GM12878 (cell line): ENCODE measurements around the gene PCBP1. TPM values are rescaled to one million over a fixed set of nuclear protein-coding genes. Genes with fewer than 3 reads are reported as not detected.

Experiments
- ATAC-seq: fragments of 200-7000 bp; cut with Tn5 transposase; 3 replicates; pipeline ENCODE4 v1.9.1; 2020; ENCODE audit warnings: mild to moderate bottlenecking, moderate library complexity
- BruUV-seq: library from RNA; stranded (reverse); fragments of 400-500 nt; replicated peaks from 2 replicates; lab custom pipeline; 2021; lab: Mats Ljungman, UMichigan
- CTCF ChIA-PET: fragments of 300-600 bp; sonication (Branson Sonifier 250); formaldehyde crosslinking; extraction: SDS; loops from one replicate; lab custom pipeline; 2021; ENCODE audit warnings: inconsistent platforms; lab: Yijun Ruan, JAX
- POLR2A ChIA-PET: fragments of 350-600 bp; formaldehyde crosslinking; extraction: SDS; loops from one replicate; lab custom pipeline; 2021; ENCODE audit warnings: inconsistent platforms; lab: Charles Lee
- RAD21 ChIA-PET: fragments of 300-600 bp; sonication (Branson Sonifier 250); formaldehyde crosslinking; loops from one replicate; lab custom pipeline; 2023; ENCODE audit warnings: antibody characterized with exemption; ENCODE audit not compliant: unreplicated experiment; lab: Charles Lee
- SMC1A ChIA-PET: fragments of 300-600 bp; sonication (Branson Sonifier 250); formaldehyde crosslinking; loops from one replicate; lab custom pipeline; 2023; ENCODE audit not compliant: unreplicated experiment, uncharacterized antibody; lab: Charles Lee
- DNase-seq: peaks from one replicate; pipeline ENCODE4 v3.0.0-alpha.2; 2011; ENCODE audit warnings: low read depth, low spot score
- FAIRE-seq: peaks from 3 replicates; lab custom pipeline; 2011; peaks lifted over from hg19 to GRCh38; lab: Jason Lieb, UNC
- H2AFZ ChIP-seq: 2 replicates; pipeline ENCODE4 v1.6.0; 2011; ENCODE audit warnings: low read depth, low read length, control low read depth; ENCODE audit not compliant: control insufficient read depth
- H3K27ac ChIP-seq: 2 replicates; pipeline ENCODE4 v1.5.1; 2011; ENCODE audit warnings: control low read depth; ENCODE audit not compliant: control insufficient read depth, insufficient read depth
- H3K27me3 ChIP-seq, 2 experiments: replicated peaks in 1 of 2; 2 replicates each; pipeline versions ENCODE4 v1.6.0 to v1.6.1; 2011; ENCODE audit warnings: low read length in 1 of 2; ENCODE audit not compliant: control insufficient read depth in 2 of 2, insufficient read depth in 2 of 2
- H3K36me3 ChIP-seq, 2 experiments: 2 replicates each; pipeline ENCODE4 v1.5.1; 2011; ENCODE audit warnings: low read length in 1 of 2; ENCODE audit not compliant: control insufficient read depth in 2 of 2, insufficient read depth in 2 of 2
- H3K4me1 ChIP-seq: 2 replicates; pipeline ENCODE4 v1.6.1; 2011; ENCODE audit warnings: mild to moderate bottlenecking, low read length, moderate library complexity, mixed read lengths; ENCODE audit not compliant: control insufficient read depth, insufficient read depth
- H3K4me2 ChIP-seq: 2 replicates; pipeline ENCODE4 v1.6.0; 2011; ENCODE audit warnings: control low read depth; ENCODE audit not compliant: control insufficient read depth, insufficient read depth
- H3K4me3 ChIP-seq: fragments of 200-600 bp; sonication (generic); 2 replicates; pipeline ENCODE4 v1.5.1; 2016
- H3K79me2 ChIP-seq: 2 replicates; pipeline ENCODE4 v1.6.0; 2011; ENCODE audit warnings: low read length; ENCODE audit not compliant: control insufficient read depth, insufficient read depth
- H3K9ac ChIP-seq: 2 replicates; pipeline ENCODE4 v1.8.0; 2011; ENCODE audit warnings: low read length, control low read depth, mixed read lengths; ENCODE audit not compliant: control insufficient read depth, insufficient read depth
- H3K9me3 ChIP-seq: replicated peaks from 3 replicates; pipeline ENCODE4 v1.5.1; 2011; ENCODE audit warnings: mild to moderate bottlenecking, low read length; ENCODE audit not compliant: control insufficient read depth, insufficient read depth
- H4K20me1 ChIP-seq: 2 replicates; pipeline ENCODE4 v1.6.0; 2011; ENCODE audit not compliant: control insufficient read depth, insufficient read depth
- ATF7 ChIP-seq: fragments of 450-650 bp; IDR thresholded peaks from 2 replicates; pipeline ENCODE4 v1.6.1; 2016; ENCODE audit warnings: low read depth, mild to moderate bottlenecking
- DPF2 ChIP-seq: fragments of 450-650 bp; IDR thresholded peaks from 2 replicates; pipeline ENCODE4 v1.6.1; 2017; ENCODE audit warnings: mild to moderate bottlenecking
- KAT2A ChIP-seq: conservative IDR thresholded peaks from 2 replicates; pipeline ENCODE4 v1.6.1; 2011; ENCODE audit warnings: low read depth, low read length; ENCODE audit not compliant: control insufficient read depth
- MAX ChIP-seq: IDR thresholded peaks from 2 replicates; pipeline ENCODE4 v1.6.1; 2012; ENCODE audit warnings: low read depth, low read length, improper control_type of control experiment
- PBX3 ChIP-seq: IDR thresholded peaks from 2 replicates; pipeline ENCODE4 v1.6.1; 2011; ENCODE audit warnings: mild to moderate bottlenecking, low read depth, low read length, moderate library complexity; ENCODE audit not compliant: insufficient replicate concordance
- PKNOX1 ChIP-seq: fragments of 450-650 bp; IDR thresholded peaks from 2 replicates; pipeline ENCODE4 v1.6.1; 2016; ENCODE audit warnings: mild to moderate bottlenecking
- POLR2A ChIP-seq: IDR thresholded peaks from 2 replicates; pipeline ENCODE4 v1.6.1; 2011; ENCODE audit warnings: low read depth, mild to moderate bottlenecking, low read length
- REST ChIP-seq: IDR thresholded peaks from 2 replicates; pipeline ENCODE4 v1.6.1; 2012; ENCODE audit warnings: mild to moderate bottlenecking, low read depth, low read length
- TBL1XR1 ChIP-seq: IDR thresholded peaks from 2 replicates; pipeline ENCODE4 v1.6.1; 2012; ENCODE audit warnings: low read depth, low read length, improper control_type of control experiment
- WRNIP1 ChIP-seq: IDR thresholded peaks from 2 replicates; pipeline ENCODE4 v1.6.1; 2011; ENCODE audit warnings: low read depth, low read length, improper control_type of control experiment, borderline replicate concordance
- ZNF592 ChIP-seq: fragments of 450-650 bp; IDR thresholded peaks from 2 replicates; pipeline ENCODE4 v1.6.1; 2017; ENCODE audit warnings: mild to moderate bottlenecking, moderate library complexity
- WGBS: methylation state at CpG from one replicate; pipeline ENCODE4 v1.1.6; 2016; ENCODE audit warnings: low lambda C conversion rate; ENCODE audit not compliant: insufficient replicate concordance, insufficient coverage; ENCODE audit errors: missing lambda C conversion rate; 5-methylcytosine and 5-hydroxymethylcytosine counted together
- in situ Hi-C: fragments of 300-500 bp; cut with MboI; formaldehyde crosslinking; loops from 9 replicates; pipeline ENCODE4 v1.14.3; 2018; ENCODE audit warnings: mixed read lengths
- intact Hi-C: fragments of 100-400 bp; cut with micrococcal nuclease; formaldehyde crosslinking; loops from one replicate; pipeline ENCODE4 v1.14.2; 2022; ENCODE audit not compliant: unreplicated experiment
- polyA plus RNA-seq, 11 experiments: library from polyadenylated mRNA; depleted of rRNA in 4 of 11; unstranded in 6 of 11; stranded (reverse) in 5 of 11; fragments of >200 nt; fragmentation: Nextera tagmentation in 4 of 11; fragmentation: Illumina TruSeq in 1 of 11; extraction: Ambion mirVana in 4 of 11; extraction: Trizol in 1 of 11; gene quantifications; 1 replicate in 1 of 11; 2 replicates in 10 of 11; pipeline versions ENCODE4 v1.2.1 to v1.2.3, GENCODE V29; 2011 to 2016; ENCODE audit warnings: inconsistent platforms in 2 of 11, missing spikeins in 2 of 11, low read depth in 1 of 11
- total RNA-seq, 4 experiments: library from RNA; depleted of rRNA in 3 of 4; stranded (reverse); fragments of >200 nt in 3 of 4; fragmentation: Illumina TruSeq in 1 of 4; extraction: Trizol in 1 of 4; gene quantifications; 2 replicates each; pipeline versions ENCODE4 v1.2.1 to v1.2.3, GENCODE V29; 2013 to 2021

Gene PCBP1
- total and polyA plus RNA-seq, 10 of the 15 experiments (the other 5 are each of a cell fraction or from before 2014, with no cell fraction given), result 24.4 to 494 (median 130) TPM

- peak; percentile 44 for ATAC-seq
- intact Hi-C loops, result loop anchor here (5.0 kb wide), 2 partner anchors 162 to 217 kb away; partner anchors contain the start of genes FAM136A and TIA1
- ChIA-PET RAD21 (interaction anchor here (0.7 to 10.7 kb wide), 17 partner anchors 10 to 699 kb away, joined by 3 to 181 read pairs (median 29); partner anchors contain the start of genes ANXA4, C2orf42, MXD1 and SNRPG), CTCF (interaction anchor here (0.5 to 8.6 kb wide), 15 partner anchors 9 to 220 kb away, joined by 3 to 119 read pairs (median 6); partner anchors contain the start of gene MXD1), POLR2A (interaction anchor here (0.6 to 13.4 kb wide), 16 partner anchors 9 to 205 kb away, joined by 3 to 187 read pairs (median 16); partner anchors contain the start of genes C2orf42 and MXD1), SMC1A (interaction anchor here (0.9 to 9.8 kb wide), 14 partner anchors 10 to 360 kb away, joined by 3 to 170 read pairs (median 30); partner anchors contain the start of genes C2orf42 and MXD1)
- H2AFZ ChIP-seq, result no peak overlapping the region; the same call in 1 of the 2 replicates
- peak overlapping the region; percentile 100 for H3K27ac ChIP-seq
- H3K36me3 ChIP-seq, result peaks cover 5 to 16% of the 10 kb centered on the region in 2 experiments
- peak; percentile 76 for DNase-seq
- peak overlapping the region; percentile 69 for H3K4me3 ChIP-seq
- H3K79me2 ChIP-seq, result peaks cover 65% of the 10 kb centered on the region
- no peaks in the 10 kb centered on the region; the same call in 1 of the 3 replicates for H3K9me3 ChIP-seq
- BruUV-seq, result no TSS peak
- no peak for FAIRE-seq
- no peaks in the 10 kb centered on the region for H4K20me1 ChIP-seq
- H3K27me3 ChIP-seq, result no peaks in the 10 kb centered on the region
- in situ Hi-C loops, result no loop called here
- H3K4me1 ChIP-seq, result peaks cover 38% of the 10 kb centered on the region
- peak overlapping the region; percentile 92 for H3K9ac ChIP-seq
- under 1% methylated on average over 10 of the region's 10 CpGs for WGBS
- H3K4me2 ChIP-seq, result peak overlapping the region; percentile 94
- TF ChIP-seq MAX (peak; percentile 55; the same call in 1 of the 2 replicates), POLR2A (peak; percentile 75), DPF2 (0 out of 2 replicates have a peak, but pooled peaks have one; percentile 36), WRNIP1 (0 out of 2 replicates have a peak, but pooled peaks have one; percentile 33), PKNOX1 (peak; percentile 89), KAT2A (no peak), ATF7 (peak; percentile 70), REST (no peak), PBX3 (peak; percentile 49), ZNF592 (peak; percentile 11; the same call in 1 of the 2 replicates), TBL1XR1 (peak; percentile 13; the same call in 1 of the 2 replicates)
Observed at GRCh38 chr2:70084973-70085710, 2.1 kb upstream of the PCBP1 start.
